Vagina (tissue), 2 donors: ENCODE data around the gene LCK.

ENCODE experiments used
- POLR2A ChIP-seq, 2 donors: fragments of 450-650 bp; IDR thresholded peaks; one replicate each; pipeline ENCODE4 v1.6.1; 2017; ENCODE audit warnings: antibody characterized with exemption in 2 of 2, mild to moderate bottlenecking in 2 of 2, moderate library complexity in 2 of 2
- TF ChIP-seq, protein P1 (sequence below), 3 experiments: fragments of 450-650 bp in 2 of 3; fragments of 200-600 bp in 1 of 3; sonication (generic) in 1 of 3; IDR thresholded peaks; one replicate each; pipeline ENCODE4 v1.5.1; 2017 to 2019; ENCODE audit warnings: antibody characterized with exemption in 3 of 3, mild to moderate bottlenecking in 2 of 3, moderate library complexity in 2 of 3

DNA sequence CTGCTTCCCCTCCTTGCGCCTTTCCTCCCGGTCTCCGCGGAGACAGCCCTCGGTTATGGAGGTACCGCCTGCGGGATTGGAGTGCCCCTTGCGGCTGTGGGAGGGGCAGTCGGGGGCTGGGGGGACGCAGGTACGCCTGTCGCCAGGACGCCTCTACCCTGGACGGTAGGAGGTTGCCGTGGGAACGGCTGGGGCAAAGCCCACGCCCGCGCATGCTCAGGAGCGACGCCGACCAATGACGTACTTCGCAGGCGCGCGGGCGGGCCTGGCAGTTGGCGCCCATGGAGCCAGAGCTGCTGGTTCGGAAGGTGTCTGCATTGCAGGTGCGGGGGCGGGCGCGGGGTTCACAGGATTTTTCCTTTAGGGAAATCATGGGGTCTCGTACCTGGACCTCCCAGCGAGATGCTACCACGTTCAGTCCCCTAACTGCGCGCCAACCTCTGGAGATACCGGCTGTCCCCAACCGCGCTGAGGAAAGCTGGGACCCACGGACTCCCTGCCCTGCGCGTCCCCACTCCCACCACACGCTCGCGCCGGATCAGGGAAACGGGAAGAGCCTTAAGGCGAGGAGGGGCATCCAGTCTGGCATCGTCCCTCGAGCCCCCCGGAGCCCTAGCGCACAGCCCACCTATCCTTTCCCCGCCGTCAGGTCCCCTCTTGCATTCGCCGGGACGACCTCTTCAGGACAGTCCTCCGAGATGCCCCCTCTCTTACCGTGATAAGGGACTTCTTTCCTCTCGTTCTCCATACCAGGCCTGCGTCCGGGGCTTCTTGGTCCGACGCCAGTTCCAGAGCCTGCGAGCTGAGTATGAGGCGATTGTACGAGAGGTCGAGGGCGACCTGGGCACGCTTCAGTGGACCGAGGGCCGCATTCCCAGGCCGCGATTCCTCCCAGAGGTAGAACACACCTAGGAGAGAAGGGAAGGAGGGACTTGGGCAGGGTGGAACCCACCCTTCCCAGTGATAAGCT is 45.4 kb upstream of the LCK start, which contains the start of gene IQCC:
- TF ChIP-seq, protein P1, sequence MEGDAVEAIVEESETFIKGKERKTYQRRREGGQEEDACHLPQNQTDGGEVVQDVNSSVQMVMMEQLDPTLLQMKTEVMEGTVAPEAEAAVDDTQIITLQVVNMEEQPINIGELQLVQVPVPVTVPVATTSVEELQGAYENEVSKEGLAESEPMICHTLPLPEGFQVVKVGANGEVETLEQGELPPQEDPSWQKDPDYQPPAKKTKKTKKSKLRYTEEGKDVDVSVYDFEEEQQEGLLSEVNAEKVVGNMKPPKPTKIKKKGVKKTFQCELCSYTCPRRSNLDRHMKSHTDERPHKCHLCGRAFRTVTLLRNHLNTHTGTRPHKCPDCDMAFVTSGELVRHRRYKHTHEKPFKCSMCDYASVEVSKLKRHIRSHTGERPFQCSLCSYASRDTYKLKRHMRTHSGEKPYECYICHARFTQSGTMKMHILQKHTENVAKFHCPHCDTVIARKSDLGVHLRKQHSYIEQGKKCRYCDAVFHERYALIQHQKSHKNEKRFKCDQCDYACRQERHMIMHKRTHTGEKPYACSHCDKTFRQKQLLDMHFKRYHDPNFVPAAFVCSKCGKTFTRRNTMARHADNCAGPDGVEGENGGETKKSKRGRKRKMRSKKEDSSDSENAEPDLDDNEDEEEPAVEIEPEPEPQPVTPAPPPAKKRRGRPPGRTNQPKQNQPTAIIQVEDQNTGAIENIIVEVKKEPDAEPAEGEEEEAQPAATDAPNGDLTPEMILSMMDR (IDR thresholded peaks at IDR 0.05), result no peak
- peak in 1 of 2 donors; percentile 29 for TF ChIP-seq POLR2A (IDR thresholded peaks at IDR 0.05)
